ENCODE measurements around the gene GDF7.
A peak's percentile ranks its signal among the peaks of the same experiment; 100 is the strongest.

Gene GDF7

GRCh38 chr2:20663196-20664070 is 3.5 kb upstream of the GDF7 start:
- no peak for DNase-seq

- DNase-seq: no peak
Measured at GRCh38 chr2:20664071-20664390, 2.9 kb upstream of the GDF7 start.

GRCh38 chr2:20664431-20665242 is 2.3 kb upstream of the GDF7 start:
- DNase-seq: no peak

- no peak for DNase-seq
Measured at GRCh38 chr2:20665243-20666004, 1.5 kb upstream of the GDF7 start.

- DNase-seq: no peak
Measured at GRCh38 chr2:20666005-20666303, 990 bp upstream of the GDF7 start.

- no peak for DNase-seq
Measured at GRCh38 chr2:20667151-20667530, 197 bp downstream of the GDF7 start.

- peak; percentile 52 for DNase-seq
Measured at GRCh38 chr2:20667531-20668401, 822 bp downstream of the GDF7 start.

- no peak for DNase-seq
Measured at GRCh38 chr2:20668451-20668850, 1.5 kb downstream of the GDF7 start.

- DNase-seq: no peak
Measured at GRCh38 chr2:20668871-20669475, 2.0 kb downstream of the GDF7 start.

- peak; percentile 58 for DNase-seq
Measured at GRCh38 chr2:20669562-20670314, 2.8 kb downstream of the GDF7 start.

GRCh38 chr2:20670315-20671035 is 3.5 kb downstream of the GDF7 start:
- DNase-seq: peak; percentile 69

- peak; percentile 63 for DNase-seq
Measured at GRCh38 chr2:20671036-20671735, 4.2 kb downstream of the GDF7 start.

- no peak for DNase-seq
Measured at GRCh38 chr2:20671736-20672080, 4.8 kb downstream of the GDF7 start.

- DNase-seq: peak; percentile 54
Measured at GRCh38 chr2:20672201-20672951, 5.4 kb downstream of the GDF7 start.

GRCh38 chr2:20673686-20674308 is 6.9 kb downstream of the GDF7 start:
- DNase-seq: no peak

- DNase-seq: no peak
Measured at GRCh38 chr2:20674309-20674965, 7.5 kb downstream of the GDF7 start.

GRCh38 chr2:20674974-20675679 is 8.2 kb downstream of the GDF7 start:
- DNase-seq: peak; percentile 20
